Renal pelvis (tissue), 12 donors: ENCODE measurements around the gene LDHAL6B. TPM values are rescaled to one million over a fixed set of nuclear protein-coding genes. Genes with fewer than 3 reads are reported as not detected.
A peak's percentile ranks its signal among the peaks of the same experiment; 100 is the strongest.
"Not testable (repeated sequence)": the region's sequence is repeated elsewhere in the genome, so short reads cannot be mapped to it uniquely, and the experiment has no call there.

ENCODE experiments used
- DNase-seq: peaks from one replicate; pipeline ENCODE4 v3.0.0-alpha.2; 2013
- long read RNA-seq, 16 experiments: transcript quantifications; one replicate each; lab custom pipeline, GENCODE V29; 2026
- polyA plus RNA-seq, 3 donors: library from polyadenylated mRNA; unstranded; fragments of 120-200 nt; gene quantifications; one replicate each; pipeline ENCODE4 v1.2.1, GENCODE V29; 2013; ENCODE audit not compliant: insufficient read length in 3 of 3

Gene LDHAL6B
- under 1 TPM; 0.10 to 0.41 (median 0.36) TPM for polyA plus RNA-seq
- long read RNA-seq, donor 1, result 0 reads
- long read RNA-seq, donor 2, result 0 reads
- long read RNA-seq, donor 3, result 0 reads
- long read RNA-seq, donor 4, result 0 reads
- long read RNA-seq, donor 5, result 0 reads
- long read RNA-seq, donor 6, partial matches to known transcripts, result 0 of 1 reads
- long read RNA-seq, donor 6, other reads (novel, unspliced or antisense), result 0 of 1 reads
- long read RNA-seq, donor 7, result 0 reads
- long read RNA-seq, donor 8, result 0 reads
- long read RNA-seq, donor 9, partial matches to known transcripts, result 21 of 21 reads
- long read RNA-seq, donor 9, other reads (novel, unspliced or antisense), result 0 of 21 reads
- long read RNA-seq, donor 10, result 0 reads
- long read RNA-seq, donor 11, result 0 reads
- long read RNA-seq, donor 12, partial matches to known transcripts, result 0 of 1 reads
- long read RNA-seq, donor 12, other reads (novel, unspliced or antisense), result 0 of 1 reads
- long read RNA-seq, donor 13, partial matches to known transcripts, result 0 of 1 reads
- long read RNA-seq, donor 13, other reads (novel, unspliced or antisense), result 0 of 1 reads
- long read RNA-seq, donor 14, result 0 reads
- long read RNA-seq, donor 15, result 0 reads
- long read RNA-seq, donor 16, result 0 reads

DNA sequence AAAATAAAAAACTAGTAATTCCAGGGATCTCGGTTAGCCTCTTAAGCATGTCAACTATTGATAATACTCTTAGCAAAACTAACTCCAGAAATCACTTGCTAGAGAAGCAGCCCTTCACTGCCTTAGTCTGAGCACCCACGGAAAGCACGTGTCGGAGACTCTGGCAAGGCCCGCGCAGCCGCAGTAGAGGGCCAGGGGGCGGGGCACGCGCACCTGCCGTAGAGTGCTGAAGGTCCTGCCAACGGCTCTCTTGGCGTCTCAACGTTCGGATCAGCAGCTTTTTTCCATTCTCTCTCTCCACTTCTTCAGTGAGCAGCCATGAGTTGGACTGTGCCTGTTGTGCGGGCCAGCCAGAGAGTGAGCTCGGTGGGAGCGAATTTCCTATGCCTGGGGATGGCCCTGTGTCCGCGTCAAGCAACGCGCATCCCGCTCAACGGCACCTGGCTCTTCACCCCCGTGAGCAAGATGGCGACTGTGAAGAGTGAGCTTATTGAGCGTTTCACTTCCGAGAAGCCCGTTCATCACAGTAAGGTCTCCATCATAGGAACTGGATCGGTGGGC lies at the start of gene LDHAL6B:
Gene LDHAL6B (plus strand): TSS at position 221 of the 561 bp plus-strand sequence. CDS start 98 bp downstream, at position 319.
- DNase-seq, result no peak

DNA sequence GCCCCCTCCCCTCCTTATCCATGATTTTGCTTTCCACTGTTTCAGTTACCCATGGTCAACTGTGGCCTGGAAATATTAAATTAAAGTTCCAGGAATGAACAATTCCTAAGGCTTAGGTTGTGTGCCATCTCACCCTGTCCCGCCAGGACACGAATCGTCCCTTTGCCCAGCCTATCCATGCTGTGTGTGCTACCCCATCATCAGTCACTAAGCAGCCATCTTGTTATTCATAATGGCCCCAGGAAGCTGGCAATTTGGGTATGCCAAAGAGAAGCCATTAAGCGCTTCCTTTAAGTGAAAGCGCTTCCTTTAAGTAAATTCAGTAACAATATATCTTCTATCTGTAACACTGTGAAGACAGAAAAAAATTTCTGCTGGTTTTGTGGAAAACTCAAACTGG lies 49.2 kb upstream of the LDHAL6B start:
- no peak for DNase-seq

DNA sequence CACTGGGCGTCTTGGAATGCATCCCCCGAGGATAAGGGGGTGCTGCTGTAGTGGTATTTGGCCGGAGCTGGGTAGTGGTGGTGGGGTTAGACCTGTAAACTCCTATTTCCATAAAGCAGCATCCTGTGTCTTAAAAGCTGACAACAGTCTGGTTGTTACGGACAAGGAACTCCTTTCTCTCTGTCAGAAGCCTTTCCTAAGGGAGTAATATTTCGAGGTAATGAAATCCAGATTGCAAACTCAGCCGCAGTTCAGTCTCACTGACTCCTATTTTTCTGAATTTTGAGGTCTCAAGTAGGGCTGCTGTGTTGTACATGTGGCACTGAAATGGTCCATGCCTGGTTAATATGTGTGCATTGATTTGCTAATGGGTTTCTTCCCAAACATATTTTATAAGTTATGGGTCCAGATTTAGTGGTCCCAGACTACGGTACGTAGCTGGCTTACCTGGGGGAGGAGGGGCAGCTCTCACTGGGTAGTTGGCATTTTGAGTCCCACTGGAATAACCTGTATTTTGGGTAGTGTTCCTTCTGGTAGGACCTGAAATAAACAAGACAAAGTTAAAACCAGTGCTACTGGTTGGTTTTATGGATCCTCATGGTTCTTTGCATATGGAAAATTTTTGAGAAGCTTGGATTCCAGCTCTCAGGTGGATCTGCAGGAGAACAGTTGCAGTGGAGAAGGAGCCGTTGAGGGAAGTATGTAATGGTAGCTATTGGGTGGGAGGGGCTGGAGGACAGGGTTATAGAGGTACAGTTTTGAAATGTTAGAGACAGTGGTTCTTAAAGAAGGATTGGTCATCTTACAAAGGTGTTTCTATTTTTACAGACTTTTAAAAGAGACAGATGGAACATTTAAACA lies 48.6 kb upstream of the LDHAL6B start:
- DNase-seq, result no peak

GRCh38 chr15:59158701-59159034 lies 48.0 kb upstream of the LDHAL6B start:
- no peak for DNase-seq

DNA sequence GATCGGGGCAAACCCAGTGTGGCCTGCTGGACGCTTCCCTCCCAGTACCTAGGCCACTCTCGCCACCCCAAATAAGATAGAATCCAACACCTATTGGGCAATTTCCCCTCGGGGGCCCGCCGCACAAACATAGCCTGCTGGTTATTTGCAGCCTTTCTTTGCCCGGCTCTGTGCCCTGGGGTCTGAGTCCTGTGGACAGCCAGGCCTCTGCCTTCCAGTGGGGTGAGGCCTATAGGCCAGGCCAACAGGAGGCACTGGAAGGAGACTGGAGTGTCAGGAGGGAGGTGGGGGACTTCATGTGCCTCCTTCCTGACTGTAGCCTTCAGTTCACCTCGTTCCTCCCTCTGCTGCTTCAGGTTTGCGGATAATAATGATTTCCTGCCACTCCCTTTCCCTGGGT lies 47.4 kb upstream of the LDHAL6B start:
- DNase-seq, result no peak

- no peak for DNase-seq
These were observed 45.6 kb upstream of the LDHAL6B start for GRCh38 chr15:59160880-59161593.

GRCh38 chr15:59162080-59162479 lies 44.6 kb upstream of the LDHAL6B start:
- DNase-seq, result not testable (repeated sequence)

DNA sequence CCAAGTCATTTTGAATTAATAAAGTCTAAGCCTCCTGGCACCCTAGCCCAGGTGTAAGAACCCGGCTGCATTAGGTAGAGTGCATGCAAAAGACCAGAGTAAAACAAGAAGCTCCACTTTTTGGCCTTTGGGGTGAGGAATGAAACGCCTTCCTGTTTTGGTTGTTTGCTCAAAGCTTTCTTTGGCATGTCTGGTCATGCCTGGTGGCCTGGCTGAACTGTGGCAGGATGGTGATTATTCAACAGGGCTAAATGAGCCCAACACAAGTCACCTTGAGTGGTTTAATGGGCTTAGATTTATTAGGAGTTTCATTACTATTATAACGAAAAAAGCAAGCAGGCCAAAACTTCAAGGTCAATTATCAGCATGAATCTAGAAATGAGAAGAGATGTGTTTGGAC lies 40.9 kb upstream of the LDHAL6B start:
- DNase-seq, result peak; percentile 37

GRCh38 chr15:59166166-59166565 lies 40.5 kb upstream of the LDHAL6B start:
- no peak for DNase-seq

GRCh38 chr15:59166601-59167265 lies 39.9 kb upstream of the LDHAL6B start:
- DNase-seq, result no peak

DNA sequence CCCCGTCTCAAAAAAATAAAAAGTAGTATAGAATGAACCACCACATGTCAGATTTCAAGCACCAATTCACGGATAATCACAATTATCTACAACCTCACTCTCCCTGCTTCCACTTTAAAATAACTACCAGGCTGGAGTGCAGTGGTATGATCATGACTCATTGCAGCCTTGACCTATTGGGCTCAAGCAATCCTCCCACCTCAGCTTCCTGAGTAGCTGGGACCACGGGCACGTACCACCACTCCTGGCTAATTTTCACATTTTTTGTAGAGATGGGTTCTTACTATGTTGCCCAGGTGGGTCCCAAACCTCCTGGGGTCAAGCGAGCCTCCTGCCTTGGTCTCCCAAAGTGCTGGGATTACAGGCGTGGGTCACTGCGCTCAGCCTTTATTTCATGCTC lies 38.1 kb upstream of the LDHAL6B start:
- no peak for DNase-seq

DNA sequence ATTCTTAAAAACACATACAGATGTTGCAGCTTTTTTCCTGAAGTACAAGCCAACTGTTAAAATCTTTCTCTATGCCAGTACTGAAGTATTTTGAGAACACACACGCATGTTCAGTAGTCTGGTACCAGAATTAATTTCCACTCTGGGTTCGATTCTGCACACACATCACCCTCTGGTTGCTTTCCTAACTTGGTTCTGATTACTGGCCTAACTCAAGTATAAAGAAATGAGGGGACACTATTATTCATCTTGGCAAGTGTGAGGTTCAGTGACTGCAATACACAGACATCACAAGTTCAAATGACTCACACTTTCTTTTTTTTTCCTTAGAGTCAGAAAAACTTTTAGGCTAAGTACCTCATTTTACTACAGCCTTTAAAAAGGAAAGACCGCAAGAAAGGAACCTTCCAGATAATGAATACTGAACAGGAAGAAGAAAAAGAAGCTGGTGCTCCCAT lies 37.4 kb upstream of the LDHAL6B start:
- no peak for DNase-seq

- DNase-seq, result no peak
These were observed 36.2 kb upstream of the LDHAL6B start for GRCh38 chr15:59170295-59171066.

- DNase-seq, result no peak
These were observed 35.6 kb upstream of the LDHAL6B start for GRCh38 chr15:59171067-59171397.

DNA sequence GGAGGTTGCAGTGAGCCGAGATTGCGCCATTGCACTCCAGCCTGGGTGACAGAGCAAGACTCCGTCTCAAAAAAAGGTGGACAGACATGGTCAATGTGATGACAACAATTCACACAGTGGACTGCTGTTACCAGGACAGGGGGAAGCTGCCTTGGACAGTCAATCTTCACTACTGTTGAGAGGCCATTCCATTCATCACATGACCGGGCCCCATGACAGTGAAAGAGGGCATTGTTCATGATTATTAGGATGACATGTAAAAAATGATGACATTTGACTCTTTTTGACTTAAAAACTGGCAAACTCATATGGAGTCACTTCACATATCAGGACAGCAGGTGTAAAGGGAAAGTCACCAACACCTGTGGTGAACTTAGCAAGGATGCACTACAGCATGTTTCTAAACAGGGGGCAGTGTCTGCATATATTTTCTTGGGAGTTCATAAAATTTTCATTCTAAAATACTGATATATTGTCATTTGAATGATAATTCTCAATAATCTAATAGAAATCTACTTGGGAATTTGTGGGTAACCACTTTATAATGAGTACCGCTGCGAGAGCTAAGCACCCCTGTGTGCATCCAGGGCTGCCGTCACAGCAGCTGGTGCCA lies 34.2 kb upstream of the LDHAL6B start:
- DNase-seq, result no peak

DNA sequence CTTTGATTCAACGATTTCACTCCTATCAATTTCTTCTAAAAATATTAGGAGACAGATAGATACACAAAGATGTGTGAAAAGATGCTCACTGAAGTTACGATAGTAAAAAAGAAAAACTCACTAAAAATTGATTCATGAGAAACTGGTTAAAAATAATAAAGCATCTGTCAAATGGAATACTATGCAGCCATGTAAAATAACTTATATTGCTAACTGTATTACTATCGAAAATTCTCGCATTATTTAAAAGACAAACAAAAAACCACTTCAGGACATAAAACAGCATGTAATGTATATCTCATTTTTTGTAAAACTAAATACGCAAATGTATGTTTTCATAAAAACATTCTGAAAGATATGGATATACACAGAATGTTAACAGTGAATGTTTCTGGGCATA lies 33.4 kb upstream of the LDHAL6B start:
- DNase-seq, result no peak

DNA sequence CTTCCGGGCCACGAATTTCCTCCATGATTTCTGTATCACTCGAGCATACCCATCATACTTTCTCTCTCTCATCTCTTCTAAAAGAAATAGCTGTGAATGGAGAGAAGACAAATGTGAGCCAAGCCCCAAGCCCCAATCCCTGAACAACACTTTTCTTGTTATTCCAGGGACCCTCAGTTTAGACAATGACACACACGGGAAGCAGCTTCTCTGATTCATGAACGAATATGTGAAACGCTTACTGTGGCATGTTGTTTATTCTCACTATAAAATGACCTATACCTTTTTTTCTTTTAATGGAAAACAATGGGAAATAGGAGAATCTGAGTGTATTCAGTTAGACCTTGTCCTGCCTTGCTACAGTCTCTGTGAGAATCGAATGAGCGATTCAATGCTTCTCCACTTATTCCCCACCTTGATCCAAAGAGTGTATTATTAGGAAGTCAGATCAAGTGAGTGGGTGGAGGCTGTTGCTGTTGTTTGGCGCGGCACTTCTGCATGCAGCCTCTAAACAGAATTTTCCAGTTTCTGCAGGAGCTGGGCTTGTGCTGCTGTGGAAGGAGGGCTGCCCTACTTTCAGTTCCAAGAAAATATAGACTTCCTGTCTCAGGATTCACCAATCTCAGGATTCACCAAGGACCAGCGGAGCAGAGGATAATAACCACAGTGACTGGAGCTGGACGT lies 32.4 kb upstream of the LDHAL6B start:
- no peak for DNase-seq

DNA sequence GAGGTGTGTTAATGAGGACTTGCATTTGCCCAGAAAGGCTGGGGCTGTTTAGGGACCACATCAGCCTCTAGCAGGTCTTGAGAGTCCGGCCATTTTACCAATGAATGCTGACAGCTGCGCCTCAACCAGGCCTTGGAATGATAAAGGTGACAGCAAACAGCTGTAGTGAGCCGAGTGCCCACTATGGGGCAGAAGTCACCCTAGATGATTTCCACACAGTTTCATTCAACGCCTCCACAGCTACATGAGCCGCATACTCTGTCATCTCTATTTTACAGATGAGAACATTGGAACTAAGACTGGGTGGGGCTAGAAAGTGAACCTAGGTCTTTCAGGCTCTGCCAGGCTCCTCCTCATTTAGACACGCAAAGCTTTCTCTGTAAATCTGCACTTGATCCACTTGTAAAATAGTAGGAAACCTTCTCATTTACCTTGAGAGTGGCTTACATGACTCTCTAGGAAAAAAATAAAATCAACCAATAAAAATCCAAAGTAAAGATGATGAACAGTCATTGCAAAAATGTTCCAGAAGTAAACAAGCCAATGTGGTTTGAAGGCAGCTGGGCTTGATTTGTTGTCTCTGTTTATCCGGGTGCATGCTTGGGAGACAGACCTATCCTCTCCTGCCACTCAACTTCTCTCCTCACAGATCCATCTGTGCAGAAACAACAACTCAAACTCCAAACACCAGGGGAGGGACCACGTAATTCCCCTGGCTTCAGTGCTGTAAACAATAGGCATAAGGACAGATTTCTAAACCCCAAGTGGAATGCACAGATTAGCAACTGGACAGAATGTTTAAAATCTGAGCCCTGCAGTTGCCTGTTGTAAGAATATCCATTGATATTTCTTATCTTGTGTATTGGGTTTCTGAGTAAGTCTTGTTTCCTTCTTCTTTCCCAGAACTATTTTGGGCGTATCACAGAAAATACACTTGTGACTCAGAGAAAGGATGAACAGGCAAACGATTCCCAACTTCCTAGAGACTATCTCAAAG lies 31.5 kb upstream of the LDHAL6B start:
- DNase-seq, result no peak
